Mononuclear cell (primary cell): ENCODE results near the gene BYSL. TPM values are rescaled to one million over a fixed set of nuclear protein-coding genes. Genes with fewer than 3 reads are reported as not detected.

Experiments used
- H3K27me3 ChIP-seq: 2 replicates; pipeline ENCODE4 v1.6.0; 2011; ENCODE audit warnings: low read length, control low read depth; ENCODE audit not compliant: insufficient read depth
- H3K4me1 ChIP-seq: 2 replicates; pipeline ENCODE4 v1.5.1; 2011; ENCODE audit warnings: mild to moderate bottlenecking, low read length, control low read depth; ENCODE audit not compliant: insufficient read depth
- H3K4me3 ChIP-seq: 2 replicates; pipeline ENCODE4 v1.5.1; 2011; ENCODE audit warnings: mild to moderate bottlenecking, low read length, moderate library complexity
- H3K9me3 ChIP-seq: 2 replicates; pipeline ENCODE4 v1.5.1; 2011; ENCODE audit warnings: low read depth, mild to moderate bottlenecking, control low read depth, low read length
- total RNA-seq: library from RNA; depleted of rRNA; stranded (reverse); fragments of >200 nt; gene quantifications from one replicate; pipeline ENCODE4 v1.2.3, GENCODE V29; 2012

The BYSL gene
- total RNA-seq, 1 donor = 3.8 TPM

- Histone ChIP-seq H3K9me3 (no peaks in the 10 kb centered on the region), H3K27me3 (no peaks in the 10 kb centered on the region), H3K4me1 (peaks cover 53% of the 10 kb centered on the region), H3K4me3 (no peak overlapping the region)
Measured at GRCh38 chr6:41934278-41935192, 13.2 kb downstream of the BYSL start.

GRCh38 chr6:41935193-41935574 lies 13.9 kb downstream of the BYSL start:
- Histone ChIP-seq H3K4me3 (no peak overlapping the region), H3K9me3 (no peaks in the 10 kb centered on the region), H3K4me1 (peaks cover 59% of the 10 kb centered on the region)

DNA sequence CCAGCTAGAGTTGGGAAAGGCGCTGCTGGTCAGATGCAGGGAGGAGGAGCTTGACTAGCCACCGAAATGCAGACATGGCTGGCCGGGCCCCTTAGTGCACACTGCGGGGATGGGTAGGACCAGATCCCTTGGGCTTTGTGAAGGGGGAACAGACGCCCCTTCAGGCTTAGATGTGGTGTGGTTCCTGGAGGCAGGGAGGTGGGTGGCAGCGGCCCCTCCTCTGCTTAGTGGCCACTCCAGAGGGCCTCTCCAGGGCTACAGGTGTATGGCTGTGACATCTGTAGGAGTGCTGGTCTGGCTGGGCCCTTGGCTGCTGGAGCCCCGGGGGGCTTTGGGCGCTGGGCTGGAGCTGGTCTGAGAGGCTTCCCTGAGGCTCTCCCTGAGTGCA lies 14.4 kb downstream of the BYSL start:
- H3K4me1 ChIP-seq = peaks cover 64% of the 10 kb centered on the region
- H3K4me3 ChIP-seq = no peak overlapping the region
- H3K27me3 ChIP-seq = no peaks in the 10 kb centered on the region
- no peaks in the 10 kb centered on the region for H3K9me3 ChIP-seq

More at GRCh38 chr6:41935193-41935574, 13.9 kb downstream of the BYSL start:
- no peaks in the 10 kb centered on the region for H3K27me3 ChIP-seq

DNA sequence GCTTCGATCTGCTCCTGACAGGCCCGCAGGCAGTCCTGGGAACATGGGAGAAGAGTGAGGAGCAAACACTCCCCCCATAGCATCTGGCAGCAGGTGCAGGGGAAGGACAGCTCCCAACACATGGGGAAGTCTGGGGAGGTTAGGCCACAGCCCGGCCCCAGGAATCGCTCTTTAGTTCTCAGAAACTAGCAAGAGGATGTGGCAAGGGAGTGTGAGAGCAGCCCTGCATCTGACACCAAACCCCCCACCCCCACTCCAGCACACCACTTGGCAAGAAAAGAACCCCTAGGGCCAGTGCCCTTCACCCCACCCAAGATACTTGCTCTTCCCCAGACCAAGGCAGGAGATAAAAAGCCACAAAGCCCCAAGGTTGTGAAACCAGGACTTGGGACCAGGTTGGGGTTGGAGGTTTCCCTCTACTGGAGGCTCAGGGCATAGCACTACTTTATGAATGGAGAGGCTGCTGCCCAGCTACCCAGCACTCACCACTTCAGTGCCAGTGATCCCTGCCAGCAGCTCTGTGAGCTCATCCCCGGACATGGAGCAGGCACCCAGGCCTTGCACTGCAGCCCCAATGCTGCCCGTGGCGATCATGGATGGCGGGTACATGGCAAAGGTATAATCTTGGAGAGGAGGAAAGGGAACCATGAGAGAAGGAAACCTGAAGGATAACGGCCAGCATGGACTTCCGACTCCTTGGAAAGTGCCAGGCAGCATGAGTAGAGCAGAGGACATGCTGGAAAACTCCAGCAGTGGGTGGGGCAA lies 15.0 kb downstream of the BYSL start:
- Histone ChIP-seq H3K4me3 (no peak overlapping the region), H3K27me3 (no peaks in the 10 kb centered on the region), H3K9me3 (no peaks in the 10 kb centered on the region), H3K4me1 (peaks cover 64% of the 10 kb centered on the region)

DNA sequence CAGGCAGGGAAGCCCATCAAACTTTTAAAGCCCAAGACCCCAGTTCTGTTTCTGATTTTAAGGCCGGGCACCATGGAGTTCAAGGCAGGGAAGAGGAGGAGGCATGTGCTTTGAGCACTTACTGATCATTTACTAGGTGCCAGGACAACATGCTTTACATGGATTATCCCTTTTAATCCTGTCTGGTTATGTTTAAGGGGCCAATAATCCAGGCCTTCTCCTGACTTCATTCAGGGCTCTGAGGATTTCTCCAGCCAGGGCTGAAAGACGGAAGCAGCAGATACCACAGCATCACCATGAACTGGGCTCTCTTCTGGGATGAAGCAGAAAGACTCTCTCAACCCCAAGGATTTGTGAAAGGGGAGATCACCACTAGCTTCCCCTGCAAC lies 16.2 kb downstream of the BYSL start:
- no peaks in the 10 kb centered on the region for H3K9me3 ChIP-seq
- no peaks in the 10 kb centered on the region for H3K27me3 ChIP-seq
- H3K4me1 ChIP-seq = peaks cover 71% of the 10 kb centered on the region
- H3K4me3 ChIP-seq = no peak overlapping the region

- Histone ChIP-seq H3K4me1 (peaks cover 77% of the 10 kb centered on the region), H3K27me3 (no peaks in the 10 kb centered on the region), H3K9me3 (no peaks in the 10 kb centered on the region), H3K4me3 (peak overlapping the region; percentile 92)
Measured at GRCh38 chr6:41937861-41938574, 16.7 kb downstream of the BYSL start.

DNA sequence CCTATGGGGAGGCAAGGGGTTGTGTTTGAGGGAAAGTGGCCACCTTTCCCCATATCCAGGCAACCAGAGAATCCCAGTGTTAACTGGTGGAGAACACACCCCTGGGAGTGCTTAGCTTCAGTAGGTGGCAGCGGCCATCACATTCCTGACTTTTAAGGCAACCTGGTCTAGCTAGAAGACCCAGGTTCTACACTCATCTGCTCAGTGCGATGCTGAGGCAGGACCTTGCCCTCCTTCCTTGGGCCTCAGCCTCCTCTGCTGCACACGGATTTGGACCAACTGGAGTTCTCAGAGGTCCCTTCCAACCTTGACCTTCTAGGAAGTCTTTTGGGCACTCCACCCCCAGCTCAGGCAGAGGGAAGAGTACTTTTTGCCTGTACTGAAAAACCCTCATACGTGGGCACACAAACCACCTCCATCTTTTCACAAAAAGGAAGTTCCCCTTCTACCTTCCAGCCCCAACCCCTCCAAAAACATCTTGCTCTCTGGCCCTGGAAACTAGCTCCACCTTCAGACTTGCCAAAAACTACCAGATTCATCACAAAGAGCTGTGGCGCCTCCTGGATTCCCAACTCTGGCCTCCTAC lies 17.4 kb downstream of the BYSL start:
- H3K4me3 ChIP-seq = peak overlapping the region; percentile 92
- H3K27me3 ChIP-seq = no peaks in the 10 kb centered on the region

GRCh38 chr6:41939176-41939847 lies 18.0 kb downstream of the BYSL start:
- Histone ChIP-seq H3K9me3 (no peaks in the 10 kb centered on the region), H3K27me3 (no peaks in the 10 kb centered on the region), H3K4me3 (peak overlapping the region; percentile 92), H3K4me1 (peaks cover 82% of the 10 kb centered on the region)

More for the DNA sequence above, 17.4 kb downstream of the BYSL start:
- Histone ChIP-seq H3K9me3 (no peaks in the 10 kb centered on the region), H3K4me1 (peaks cover 78% of the 10 kb centered on the region)

GRCh38 chr6:41939848-41940758 lies 18.8 kb downstream of the BYSL start:
- H3K4me1 ChIP-seq = peaks cover 80% of the 10 kb centered on the region
- H3K4me3 ChIP-seq = peak overlapping the region; percentile 92

GRCh38 chr6:41940759-41941279 lies 19.5 kb downstream of the BYSL start:
- H3K4me1 ChIP-seq = peaks cover 78% of the 10 kb centered on the region
- no peaks in the 10 kb centered on the region for H3K9me3 ChIP-seq
- H3K4me3 ChIP-seq = peak overlapping the region; percentile 92
- no peaks in the 10 kb centered on the region for H3K27me3 ChIP-seq

More at GRCh38 chr6:41939848-41940758, 18.8 kb downstream of the BYSL start:
- Histone ChIP-seq H3K27me3 (no peaks in the 10 kb centered on the region), H3K9me3 (no peaks in the 10 kb centered on the region)

DNA sequence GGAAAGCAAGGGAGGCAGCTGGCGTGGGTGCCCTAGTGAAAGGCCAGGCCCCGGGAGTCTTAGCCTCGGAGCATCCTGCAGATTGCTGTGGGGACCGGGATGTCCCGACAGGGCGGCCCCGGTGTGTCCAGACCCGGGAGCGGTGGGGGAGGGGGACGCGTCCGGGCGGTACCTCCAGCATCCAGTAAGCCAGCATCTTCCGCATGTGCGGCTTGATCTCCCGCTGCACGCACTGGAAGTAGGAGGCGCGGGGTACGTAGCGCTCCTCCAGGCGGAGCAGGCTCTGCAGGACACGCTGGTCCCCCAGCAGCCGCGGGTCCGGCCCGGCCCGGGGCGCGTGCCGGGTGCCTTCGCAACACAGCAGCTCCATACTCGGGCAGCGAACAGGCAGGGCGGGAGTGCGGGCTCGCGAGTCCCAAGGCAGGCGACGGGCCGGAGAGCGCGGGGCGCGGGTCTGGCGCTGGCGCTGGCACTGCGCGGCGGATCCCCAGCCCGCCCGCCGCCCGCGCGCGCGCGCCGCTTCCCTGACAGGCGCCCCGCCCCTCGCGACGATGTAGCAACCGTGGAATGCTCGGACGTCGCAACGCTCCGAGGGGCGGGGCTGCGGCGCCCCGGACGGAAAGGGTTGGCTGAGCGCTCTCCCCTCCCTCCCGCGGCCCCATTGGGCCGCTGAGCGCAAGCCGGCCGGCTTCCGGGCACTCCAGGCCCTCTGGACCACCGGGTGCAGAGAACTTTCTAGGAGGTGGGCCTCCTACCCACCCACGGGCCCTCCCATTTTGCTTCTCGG lies 20.2 kb downstream of the BYSL start, which contains the start of gene CCND3:
TSS of gene CCND3 (minus strand) at position 529 of the 787 bp plus-strand sequence. CDS start at position 370, 159 bp downstream.
- Histone ChIP-seq H3K9me3 (no peaks in the 10 kb centered on the region), H3K4me3 (peak within 1 kb of the TSS; percentile 92), H3K4me1 (peaks cover 71% of the 10 kb centered on the region), H3K27me3 (no peaks in the 10 kb centered on the region)

DNA sequence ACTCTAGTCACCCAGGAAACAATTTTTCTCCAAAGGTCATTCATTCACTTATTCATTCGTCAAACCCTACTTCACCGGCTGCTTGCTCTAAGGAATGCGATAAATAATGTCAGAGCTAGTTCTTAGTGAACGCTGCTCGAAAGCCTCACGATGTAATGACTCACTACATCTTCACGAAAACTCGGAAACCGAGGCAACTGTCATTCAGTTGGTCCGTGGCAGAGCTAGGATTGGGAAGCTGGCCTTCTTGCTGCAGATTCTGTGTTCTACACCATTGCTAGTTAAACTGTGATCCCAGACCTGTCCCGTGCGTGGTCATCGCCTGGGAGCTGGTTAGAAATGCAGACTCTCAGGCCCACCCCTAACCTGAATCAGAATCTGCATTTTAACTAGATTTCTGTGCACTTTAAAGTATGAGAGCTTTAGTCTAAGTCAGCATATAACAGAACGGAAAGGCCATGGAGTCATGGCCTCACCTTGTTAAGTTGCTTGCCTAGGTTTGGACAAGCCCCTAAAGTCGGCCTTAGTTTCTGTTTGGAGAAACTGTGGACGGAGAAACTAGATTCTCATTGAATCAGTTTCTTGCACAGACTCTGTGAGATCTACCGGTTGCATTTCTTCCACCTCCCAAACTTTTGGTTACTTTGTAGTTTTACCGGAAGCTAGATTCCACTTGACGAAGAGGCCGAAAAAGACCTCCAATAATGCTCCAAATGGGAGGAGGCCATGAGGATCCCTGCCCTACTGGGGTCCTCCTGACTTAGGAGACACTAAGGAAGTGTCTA lies 21.0 kb downstream of the BYSL start:
- no peaks in the 10 kb centered on the region for H3K9me3 ChIP-seq
- H3K4me1 ChIP-seq = peaks cover 63% of the 10 kb centered on the region
- peak overlapping the region; percentile 92 for H3K4me3 ChIP-seq
- no peaks in the 10 kb centered on the region for H3K27me3 ChIP-seq
